ENCODE measurements around the gene SLC12A2.

SLC12A2 gene

GRCh38 chr5:128109766-128110165 lies 26.2 kb downstream of the SLC12A2 start:
- CTCF ChIA-PET = no interaction called here
- H3K4me3 Mint-ChIP-seq = no peak overlapping the region
- H3K9me3 Mint-ChIP-seq = peaks cover 4% of the 10 kb centered on the region
- H3K27me3 Mint-ChIP-seq = no peaks in the 10 kb centered on the region
- peaks cover 9% of the 10 kb centered on the region for H3K4me1 Mint-ChIP-seq
- no peak for DNase-seq
- no peak overlapping the region for H3K27ac Mint-ChIP-seq
- peaks cover 14% of the 10 kb centered on the region for H3K36me3 Mint-ChIP-seq

- Mint-ChIP-seq H3K27me3 (no peaks in the 10 kb centered on the region), H3K4me1 (peaks cover 9% of the 10 kb centered on the region), H3K4me3 (no peak overlapping the region), H3K9me3 (peaks cover 4% of the 10 kb centered on the region), H3K36me3 (peaks cover 30% of the 10 kb centered on the region), H3K27ac (no peak overlapping the region)
- CTCF ChIA-PET = interaction anchor here (0.6 kb wide), 1 partner anchor 233 kb away, joined by 4 read pairs; no protein-coding TSS in a partner anchor
- no peak for DNase-seq
Observed at GRCh38 chr5:128111818-128112448, 28.4 kb downstream of the SLC12A2 start.

- peaks cover 9% of the 10 kb centered on the region for H3K9me3 Mint-ChIP-seq
- peaks cover 44% of the 10 kb centered on the region for H3K36me3 Mint-ChIP-seq
Observed at GRCh38 chr5:128116445-128116844, 32.9 kb downstream of the SLC12A2 start.

GRCh38 chr5:128118214-128118613 lies 34.6 kb downstream of the SLC12A2 start:
- H3K27me3 Mint-ChIP-seq = no peaks in the 10 kb centered on the region
- H3K4me3 Mint-ChIP-seq = no peak overlapping the region
- H3K9me3 Mint-ChIP-seq = peaks cover 9% of the 10 kb centered on the region
- peaks cover 41% of the 10 kb centered on the region for H3K36me3 Mint-ChIP-seq
- no peaks in the 10 kb centered on the region for H3K4me1 Mint-ChIP-seq
- no peak overlapping the region for H3K27ac Mint-ChIP-seq
- no peak for DNase-seq
- CTCF ChIA-PET = no interaction called here

More at GRCh38 chr5:128116445-128116844, 32.9 kb downstream of the SLC12A2 start:
- H3K27ac Mint-ChIP-seq = no peak overlapping the region
- H3K4me1 Mint-ChIP-seq = peaks cover 5% of the 10 kb centered on the region
- CTCF ChIA-PET = no interaction called here
- DNase-seq = no peak
- no peaks in the 10 kb centered on the region for H3K27me3 Mint-ChIP-seq
- no peak overlapping the region for H3K4me3 Mint-ChIP-seq

- Mint-ChIP-seq H3K4me1 (no peaks in the 10 kb centered on the region), H3K9me3 (peaks cover 9% of the 10 kb centered on the region), H3K27ac (no peak overlapping the region), H3K27me3 (no peaks in the 10 kb centered on the region), H3K4me3 (no peak overlapping the region), H3K36me3 (peaks cover 19% of the 10 kb centered on the region)
- no peak for DNase-seq
- CTCF ChIA-PET = no interaction called here
Observed at GRCh38 chr5:128121651-128122050, 38.1 kb downstream of the SLC12A2 start.

- Mint-ChIP-seq H3K4me1 (no peaks in the 10 kb centered on the region), H3K27ac (no peak overlapping the region), H3K27me3 (no peaks in the 10 kb centered on the region), H3K36me3 (peaks cover 2% of the 10 kb centered on the region), H3K4me3 (no peak overlapping the region), H3K9me3 (peaks cover 2% of the 10 kb centered on the region)
- DNase-seq = no peak
- CTCF ChIA-PET = no interaction called here
Observed at GRCh38 chr5:128123936-128124335, 40.4 kb downstream of the SLC12A2 start.

GRCh38 chr5:128126241-128126640 lies 42.7 kb downstream of the SLC12A2 start:
- Mint-ChIP-seq H3K36me3 (peaks cover 7% of the 10 kb centered on the region), H3K27ac (no peak overlapping the region), H3K4me3 (no peak overlapping the region), H3K4me1 (no peaks in the 10 kb centered on the region), H3K27me3 (no peaks in the 10 kb centered on the region), H3K9me3 (no peaks in the 10 kb centered on the region)
- CTCF ChIA-PET = no interaction called here
- no peak for DNase-seq

- Mint-ChIP-seq H3K4me1 (no peaks in the 10 kb centered on the region), H3K27me3 (no peaks in the 10 kb centered on the region), H3K36me3 (peaks cover 27% of the 10 kb centered on the region), H3K4me3 (no peak overlapping the region), H3K9me3 (no peaks in the 10 kb centered on the region), H3K27ac (no peak overlapping the region)
- CTCF ChIA-PET = no interaction called here
- DNase-seq = no peak
Observed at GRCh38 chr5:128132499-128132898, 48.9 kb downstream of the SLC12A2 start.

- no peak for DNase-seq
Observed at GRCh38 chr5:128135286-128135685, 51.7 kb downstream of the SLC12A2 start.

GRCh38 chr5:128143911-128144310 lies 60.3 kb downstream of the SLC12A2 start:
- Mint-ChIP-seq H3K9me3 (no peaks in the 10 kb centered on the region), H3K27ac (no peak overlapping the region), H3K4me3 (no peak overlapping the region), H3K27me3 (no peaks in the 10 kb centered on the region), H3K4me1 (no peaks in the 10 kb centered on the region), H3K36me3 (peaks cover 7% of the 10 kb centered on the region)
- CTCF ChIA-PET = no interaction called here
- DNase-seq = no peak

More at GRCh38 chr5:128135286-128135685, 51.7 kb downstream of the SLC12A2 start:
- H3K36me3 Mint-ChIP-seq = peaks cover 32% of the 10 kb centered on the region
- no peak overlapping the region for H3K4me3 Mint-ChIP-seq
- CTCF ChIA-PET = no interaction called here
- H3K27ac Mint-ChIP-seq = no peak overlapping the region
- H3K4me1 Mint-ChIP-seq = no peaks in the 10 kb centered on the region
- no peaks in the 10 kb centered on the region for H3K27me3 Mint-ChIP-seq
- no peaks in the 10 kb centered on the region for H3K9me3 Mint-ChIP-seq

- no peak overlapping the region for H3K27ac Mint-ChIP-seq
- no peaks in the 10 kb centered on the region for H3K27me3 Mint-ChIP-seq
- H3K4me3 Mint-ChIP-seq = no peak overlapping the region
- H3K4me1 Mint-ChIP-seq = no peaks in the 10 kb centered on the region
- peaks cover 11% of the 10 kb centered on the region for H3K36me3 Mint-ChIP-seq
- H3K9me3 Mint-ChIP-seq = no peaks in the 10 kb centered on the region
- CTCF ChIA-PET = no interaction called here
- no peak for DNase-seq
Observed at GRCh38 chr5:128144491-128144890, 60.9 kb downstream of the SLC12A2 start.

GRCh38 chr5:128146671-128147070 lies 63.1 kb downstream of the SLC12A2 start:
- Mint-ChIP-seq H3K36me3 (peaks cover 13% of the 10 kb centered on the region), H3K4me3 (no peak overlapping the region), H3K27ac (no peak overlapping the region), H3K27me3 (no peaks in the 10 kb centered on the region), H3K4me1 (no peaks in the 10 kb centered on the region), H3K9me3 (no peaks in the 10 kb centered on the region)
- DNase-seq = no peak
- CTCF ChIA-PET = no interaction called here

GRCh38 chr5:128154943-128155342 lies 71.4 kb downstream of the SLC12A2 start:
- no peaks in the 10 kb centered on the region for H3K4me1 Mint-ChIP-seq
- no peak overlapping the region for H3K4me3 Mint-ChIP-seq
- H3K27ac Mint-ChIP-seq = no peak overlapping the region
- H3K9me3 Mint-ChIP-seq = no peaks in the 10 kb centered on the region
- DNase-seq = no peak
- CTCF ChIA-PET = no interaction called here
- H3K27me3 Mint-ChIP-seq = no peaks in the 10 kb centered on the region
- H3K36me3 Mint-ChIP-seq = peaks cover 37% of the 10 kb centered on the region

- CTCF ChIA-PET = no interaction called here
- H3K9me3 Mint-ChIP-seq = no peaks in the 10 kb centered on the region
- H3K4me1 Mint-ChIP-seq = no peaks in the 10 kb centered on the region
- no peak overlapping the region for H3K4me3 Mint-ChIP-seq
- no peak for DNase-seq
- no peak overlapping the region for H3K27ac Mint-ChIP-seq
- H3K36me3 Mint-ChIP-seq = peaks cover 39% of the 10 kb centered on the region
- H3K27me3 Mint-ChIP-seq = no peaks in the 10 kb centered on the region
Observed at GRCh38 chr5:128155776-128156175, 72.2 kb downstream of the SLC12A2 start.

GRCh38 chr5:128156521-128156920 lies 73.0 kb downstream of the SLC12A2 start:
- H3K27me3 Mint-ChIP-seq = no peaks in the 10 kb centered on the region
- H3K4me3 Mint-ChIP-seq = no peak overlapping the region
- no peak overlapping the region for H3K27ac Mint-ChIP-seq
- no peaks in the 10 kb centered on the region for H3K9me3 Mint-ChIP-seq
- no peak for DNase-seq
- H3K36me3 Mint-ChIP-seq = peaks cover 39% of the 10 kb centered on the region
- CTCF ChIA-PET = no interaction called here
- no peaks in the 10 kb centered on the region for H3K4me1 Mint-ChIP-seq

GRCh38 chr5:128158342-128158741 lies 74.8 kb downstream of the SLC12A2 start:
- CTCF ChIA-PET = no interaction called here
- peaks cover 47% of the 10 kb centered on the region for H3K36me3 Mint-ChIP-seq
- H3K4me3 Mint-ChIP-seq = no peak overlapping the region

More at GRCh38 chr5:128158342-128158741, 74.8 kb downstream of the SLC12A2 start:
- H3K9me3 Mint-ChIP-seq = no peaks in the 10 kb centered on the region
- no peaks in the 10 kb centered on the region for H3K27me3 Mint-ChIP-seq
- H3K27ac Mint-ChIP-seq = no peak overlapping the region
- no peaks in the 10 kb centered on the region for H3K4me1 Mint-ChIP-seq
- DNase-seq = no peak

All from activated naive CD4-positive, alpha-beta T cell treated with anti-CD3 and anti-CD28 coated beads, Interleukin-2, amount 10 ng/mL, durations not matched to agents 7 days and 5 days (primary cell).